Measurements from ENCODE around the gene MCF2L.

MCF2L gene

DNA sequence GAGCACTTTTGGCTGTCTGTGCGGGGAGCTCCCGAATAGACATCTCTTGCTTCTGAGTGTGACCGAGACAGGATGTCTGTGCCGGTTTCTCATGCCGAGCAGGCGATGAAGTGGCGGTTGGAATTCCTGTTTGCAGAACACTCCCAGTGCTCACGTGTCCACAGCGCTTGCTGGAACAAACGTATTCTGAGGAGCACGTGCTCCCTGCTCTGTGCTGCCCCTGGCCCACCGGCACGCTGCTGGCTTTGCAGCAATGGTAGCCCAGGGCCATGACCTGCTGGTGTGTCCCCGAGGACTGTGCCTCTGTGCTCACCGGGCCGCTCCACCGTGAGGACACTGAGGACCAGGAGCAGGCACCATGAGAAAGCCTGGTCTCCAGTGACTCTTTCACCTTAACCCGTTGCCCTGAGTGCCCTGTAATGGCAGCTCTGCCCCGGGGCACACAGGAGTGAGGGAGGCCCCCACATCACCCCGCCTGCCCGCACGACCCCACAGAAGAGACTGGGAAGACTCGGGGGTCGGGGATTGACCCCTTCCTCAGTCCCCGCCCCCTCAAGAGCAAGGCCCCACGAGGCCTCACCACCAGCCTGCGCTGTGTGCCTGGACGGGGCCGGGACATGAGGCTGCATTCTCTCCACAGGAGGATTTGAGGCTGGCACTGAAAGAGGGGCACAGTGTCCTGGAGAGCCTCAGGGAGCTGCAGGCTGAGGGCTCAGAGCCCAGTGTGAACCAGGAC is 96.6 kb downstream of the MCF2L start:
- TF ChIP-seq FOXP2 (optimal IDR thresholded peaks at IDR 0.05; ENCODE audit: borderline replicate concordance, extremely low read depth, extremely low read length, insufficient read depth) (no peak), TAF1 (IDR thresholded peaks at IDR 0.05; ENCODE audit: borderline replicate concordance, insufficient read depth, low read length) (no peak), POLR2AphosphoS5 (IDR thresholded peaks at IDR 0.05; ENCODE audit: low read depth, low read length) (no peak), SIN3A (IDR thresholded peaks at IDR 0.05; ENCODE audit: borderline replicate concordance, insufficient read depth, low read length) (no peak)
- TF ChIP-seq, protein P1, sequence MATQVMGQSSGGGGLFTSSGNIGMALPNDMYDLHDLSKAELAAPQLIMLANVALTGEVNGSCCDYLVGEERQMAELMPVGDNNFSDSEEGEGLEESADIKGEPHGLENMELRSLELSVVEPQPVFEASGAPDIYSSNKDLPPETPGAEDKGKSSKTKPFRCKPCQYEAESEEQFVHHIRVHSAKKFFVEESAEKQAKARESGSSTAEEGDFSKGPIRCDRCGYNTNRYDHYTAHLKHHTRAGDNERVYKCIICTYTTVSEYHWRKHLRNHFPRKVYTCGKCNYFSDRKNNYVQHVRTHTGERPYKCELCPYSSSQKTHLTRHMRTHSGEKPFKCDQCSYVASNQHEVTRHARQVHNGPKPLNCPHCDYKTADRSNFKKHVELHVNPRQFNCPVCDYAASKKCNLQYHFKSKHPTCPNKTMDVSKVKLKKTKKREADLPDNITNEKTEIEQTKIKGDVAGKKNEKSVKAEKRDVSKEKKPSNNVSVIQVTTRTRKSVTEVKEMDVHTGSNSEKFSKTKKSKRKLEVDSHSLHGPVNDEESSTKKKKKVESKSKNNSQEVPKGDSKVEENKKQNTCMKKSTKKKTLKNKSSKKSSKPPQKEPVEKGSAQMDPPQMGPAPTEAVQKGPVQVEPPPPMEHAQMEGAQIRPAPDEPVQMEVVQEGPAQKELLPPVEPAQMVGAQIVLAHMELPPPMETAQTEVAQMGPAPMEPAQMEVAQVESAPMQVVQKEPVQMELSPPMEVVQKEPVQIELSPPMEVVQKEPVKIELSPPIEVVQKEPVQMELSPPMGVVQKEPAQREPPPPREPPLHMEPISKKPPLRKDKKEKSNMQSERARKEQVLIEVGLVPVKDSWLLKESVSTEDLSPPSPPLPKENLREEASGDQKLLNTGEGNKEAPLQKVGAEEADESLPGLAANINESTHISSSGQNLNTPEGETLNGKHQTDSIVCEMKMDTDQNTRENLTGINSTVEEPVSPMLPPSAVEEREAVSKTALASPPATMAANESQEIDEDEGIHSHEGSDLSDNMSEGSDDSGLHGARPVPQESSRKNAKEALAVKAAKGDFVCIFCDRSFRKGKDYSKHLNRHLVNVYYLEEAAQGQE (IDR thresholded peaks at IDR 0.05; ENCODE audit: insufficient read depth in 1 of 2, low read depth in 2 of 2, low read length in 2 of 2), result no peak

DNA sequence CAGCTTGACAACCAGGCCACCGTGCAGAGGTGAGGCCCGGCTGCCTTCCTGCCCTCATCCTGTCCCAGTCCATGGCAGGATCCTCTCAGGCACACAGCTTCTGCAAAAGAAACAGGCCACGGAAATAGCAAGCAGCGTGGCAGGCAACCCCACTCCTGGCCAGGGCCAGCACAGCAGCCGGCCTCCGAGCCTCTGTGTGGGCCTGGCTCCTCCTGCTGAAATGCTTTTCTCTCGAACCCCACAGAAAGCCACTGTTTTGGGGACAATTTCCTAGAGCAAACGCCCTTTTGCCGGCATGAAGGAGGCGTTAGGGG is 97.1 kb downstream of the MCF2L start:
- TF ChIP-seq, protein P1 (IDR thresholded peaks at IDR 0.05; ENCODE audit: insufficient read depth in 1 of 2, low read depth in 2 of 2, low read length in 2 of 2), result no peak
- no peak for TF ChIP-seq FOXP2 (optimal IDR thresholded peaks at IDR 0.05; ENCODE audit: borderline replicate concordance, extremely low read depth, extremely low read length, insufficient read depth)
- no peak for TF ChIP-seq SIN3A (IDR thresholded peaks at IDR 0.05; ENCODE audit: borderline replicate concordance, insufficient read depth, low read length)
- TF ChIP-seq TAF1 (IDR thresholded peaks at IDR 0.05; ENCODE audit: borderline replicate concordance, insufficient read depth, low read length), result no peak
- TF ChIP-seq POLR2AphosphoS5 (IDR thresholded peaks at IDR 0.05; ENCODE audit: low read depth, low read length), result no peak

DNA sequence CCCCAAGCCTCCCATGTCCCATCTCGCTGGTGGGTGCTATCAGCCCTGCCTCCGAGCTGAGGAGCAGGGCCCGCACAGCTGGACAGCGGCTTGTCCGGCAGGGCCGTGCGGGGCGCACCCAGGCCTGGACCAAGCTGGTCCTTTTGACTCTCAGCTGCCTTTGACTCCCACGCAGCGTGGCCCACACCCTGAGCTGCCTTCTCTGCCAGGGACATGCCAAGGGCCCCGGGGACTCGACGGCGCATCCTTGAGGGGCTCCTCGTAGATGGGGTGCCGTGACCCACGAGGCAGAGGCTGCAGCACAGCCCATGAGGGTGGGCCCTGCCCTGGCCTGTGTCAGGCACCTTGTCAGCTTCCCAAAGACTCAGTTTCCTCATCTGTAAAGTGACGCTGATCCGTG is 97.7 kb downstream of the MCF2L start:
- TF ChIP-seq TAF1 (IDR thresholded peaks at IDR 0.05; ENCODE audit: borderline replicate concordance, insufficient read depth, low read length) (no peak), POLR2AphosphoS5 (IDR thresholded peaks at IDR 0.05; ENCODE audit: low read depth, low read length) (no peak), FOXP2 (optimal IDR thresholded peaks at IDR 0.05; ENCODE audit: borderline replicate concordance, extremely low read depth, extremely low read length, insufficient read depth) (no peak), SIN3A (IDR thresholded peaks at IDR 0.05; ENCODE audit: borderline replicate concordance, insufficient read depth, low read length) (no peak)
- TF ChIP-seq, protein P1 (IDR thresholded peaks at IDR 0.05; ENCODE audit: insufficient read depth in 1 of 2, low read depth in 2 of 2, low read length in 2 of 2), result no peak

DNA sequence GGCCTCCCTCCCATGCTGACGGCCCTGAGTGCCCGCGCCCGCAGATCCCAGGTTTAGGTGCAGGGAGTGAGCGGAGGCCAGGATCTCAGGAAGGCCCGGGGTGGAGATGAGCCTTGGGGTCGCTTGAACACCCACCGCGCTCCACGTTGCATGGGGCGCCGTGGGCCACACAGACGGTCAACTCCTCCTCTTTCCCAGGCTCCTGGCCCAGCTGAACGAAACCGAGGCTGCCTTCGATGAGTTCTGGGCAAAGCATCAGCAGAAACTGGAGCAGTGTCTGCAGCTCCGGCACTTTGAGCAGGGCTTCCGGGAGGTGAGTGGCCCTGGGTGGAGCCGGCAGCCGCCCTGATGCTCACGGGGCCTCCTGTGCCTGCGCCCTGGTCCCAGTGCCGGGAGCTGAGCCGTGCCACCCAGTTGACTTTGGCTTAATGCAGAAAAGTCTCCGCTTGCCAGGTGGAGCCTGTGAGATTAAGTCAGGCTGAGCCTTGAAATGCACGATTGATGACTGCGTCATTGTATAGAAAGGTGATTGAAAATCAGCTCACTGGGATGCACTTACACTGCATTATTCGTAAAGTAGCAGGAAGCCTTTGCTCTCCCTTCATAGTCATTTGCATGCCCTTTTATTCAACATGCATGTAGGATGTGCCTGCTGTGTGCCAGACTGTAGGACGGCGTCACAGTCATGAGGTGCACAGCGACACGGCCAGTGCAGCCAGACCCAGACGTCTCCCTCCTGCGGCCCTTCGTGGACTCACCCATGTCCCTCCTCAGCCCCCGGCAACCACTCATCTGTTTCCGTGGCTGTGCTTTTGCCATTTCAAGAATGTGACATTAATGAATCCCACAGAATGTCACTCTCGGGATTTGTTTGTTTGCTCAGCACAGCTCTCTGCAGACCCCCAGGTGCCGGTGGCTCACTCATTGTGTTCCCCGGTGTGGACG is 101.1 kb downstream of the MCF2L start:
- TF ChIP-seq FOXP2 (optimal IDR thresholded peaks at IDR 0.05; ENCODE audit: borderline replicate concordance, extremely low read depth, extremely low read length, insufficient read depth) (no peak), POLR2AphosphoS5 (IDR thresholded peaks at IDR 0.05; ENCODE audit: low read depth, low read length) (no peak), SIN3A (IDR thresholded peaks at IDR 0.05; ENCODE audit: borderline replicate concordance, insufficient read depth, low read length) (no peak), TAF1 (IDR thresholded peaks at IDR 0.05; ENCODE audit: borderline replicate concordance, insufficient read depth, low read length) (no peak)
- TF ChIP-seq, protein P1 (IDR thresholded peaks at IDR 0.05; ENCODE audit: insufficient read depth in 1 of 2, low read depth in 2 of 2, low read length in 2 of 2), result no peak
